Activated naive CD4-positive, alpha-beta T cell (primary cell): Measurements from ENCODE around the gene RMI2.
A peak's percentile ranks its signal among the peaks of the same experiment; 100 is the strongest.

Experiments used
- DNase-seq, 4 experiments: peaks; one replicate each; lab custom pipeline; 2025; lab: John Stamatoyannopoulos, UW

RMI2 gene

DNA sequence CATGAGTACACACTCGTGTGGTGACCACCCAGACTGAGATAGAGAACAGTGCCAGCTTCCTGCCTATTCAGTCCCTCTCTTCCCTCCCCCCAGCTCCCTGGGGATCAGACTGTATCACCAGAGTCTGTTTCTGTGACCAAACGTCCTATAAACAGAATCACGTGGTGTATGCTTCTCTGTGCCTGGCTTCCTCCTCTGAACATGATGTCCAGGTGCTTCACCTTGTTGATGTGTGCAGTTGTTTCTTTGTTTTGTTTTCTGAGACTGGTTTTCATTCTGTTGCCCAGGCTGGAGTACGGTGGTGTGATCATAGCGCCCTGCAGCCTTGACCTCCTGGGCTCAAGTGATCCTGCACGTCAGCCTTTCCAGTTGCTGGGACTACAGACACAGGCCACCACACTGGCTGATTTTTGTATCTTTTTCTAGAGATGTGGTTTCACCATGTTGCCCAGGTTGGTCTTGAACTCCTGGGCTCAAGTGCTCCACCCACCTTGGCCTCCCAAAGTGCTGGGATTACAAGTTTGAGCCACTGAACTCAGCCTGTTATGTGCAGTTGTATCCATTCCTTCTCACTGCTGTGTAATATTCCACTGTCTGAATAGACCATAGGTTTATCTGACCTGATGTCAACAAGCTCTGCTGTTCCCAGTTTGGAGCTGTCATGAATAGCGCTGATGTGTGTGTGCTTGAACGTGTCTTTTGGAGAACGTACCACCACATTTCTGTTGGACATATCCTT is 35.2 kb upstream of the RMI2 start:
- DNase-seq, result no peak

DNA sequence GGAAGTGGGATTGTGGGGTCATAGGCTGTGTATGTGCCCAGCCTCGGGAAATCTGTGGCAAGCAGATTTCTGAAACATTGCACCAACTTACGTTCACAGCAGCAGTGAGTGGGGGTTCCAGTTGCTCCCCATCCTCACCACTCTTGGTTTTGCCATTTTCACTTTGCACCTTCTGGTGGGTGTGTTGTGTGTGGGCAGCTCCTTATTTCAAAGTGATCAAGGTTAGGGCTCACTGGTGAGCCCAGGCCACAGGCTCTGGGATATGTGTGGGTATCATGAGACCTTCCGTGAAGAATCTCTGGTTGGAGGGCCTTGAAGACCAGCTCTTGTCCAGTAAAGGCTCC is 34.7 kb upstream of the RMI2 start:
- no peak for DNase-seq

DNA sequence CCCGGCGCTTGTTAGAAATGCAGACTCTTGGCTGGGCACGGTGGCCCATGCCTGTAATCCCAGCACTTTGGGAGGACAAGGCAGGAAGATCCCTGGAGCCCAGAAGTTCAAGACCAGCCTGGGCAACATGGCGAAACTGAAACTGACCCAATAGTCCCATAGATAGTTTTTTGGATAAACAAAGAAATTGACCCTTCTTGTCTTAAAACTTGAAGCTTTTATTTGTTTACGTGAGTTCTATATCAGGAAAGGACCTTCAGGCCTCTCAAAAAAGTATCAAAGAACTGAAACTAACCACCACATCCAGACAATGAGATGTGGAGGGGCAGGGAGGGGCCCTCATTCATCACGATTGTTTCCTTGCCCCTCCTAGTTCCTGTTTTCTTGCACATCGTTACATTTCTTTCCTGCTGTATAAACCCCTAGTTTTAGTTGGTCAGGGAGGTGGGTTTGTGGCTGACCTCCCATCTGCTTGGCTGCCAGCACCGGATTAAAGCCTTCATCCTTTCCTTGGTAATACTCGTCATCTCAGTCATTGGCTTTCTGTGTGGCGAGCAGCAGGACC is 34.2 kb upstream of the RMI2 start:
- peak in 1 of 4 experiments; percentile 21 for DNase-seq

DNA sequence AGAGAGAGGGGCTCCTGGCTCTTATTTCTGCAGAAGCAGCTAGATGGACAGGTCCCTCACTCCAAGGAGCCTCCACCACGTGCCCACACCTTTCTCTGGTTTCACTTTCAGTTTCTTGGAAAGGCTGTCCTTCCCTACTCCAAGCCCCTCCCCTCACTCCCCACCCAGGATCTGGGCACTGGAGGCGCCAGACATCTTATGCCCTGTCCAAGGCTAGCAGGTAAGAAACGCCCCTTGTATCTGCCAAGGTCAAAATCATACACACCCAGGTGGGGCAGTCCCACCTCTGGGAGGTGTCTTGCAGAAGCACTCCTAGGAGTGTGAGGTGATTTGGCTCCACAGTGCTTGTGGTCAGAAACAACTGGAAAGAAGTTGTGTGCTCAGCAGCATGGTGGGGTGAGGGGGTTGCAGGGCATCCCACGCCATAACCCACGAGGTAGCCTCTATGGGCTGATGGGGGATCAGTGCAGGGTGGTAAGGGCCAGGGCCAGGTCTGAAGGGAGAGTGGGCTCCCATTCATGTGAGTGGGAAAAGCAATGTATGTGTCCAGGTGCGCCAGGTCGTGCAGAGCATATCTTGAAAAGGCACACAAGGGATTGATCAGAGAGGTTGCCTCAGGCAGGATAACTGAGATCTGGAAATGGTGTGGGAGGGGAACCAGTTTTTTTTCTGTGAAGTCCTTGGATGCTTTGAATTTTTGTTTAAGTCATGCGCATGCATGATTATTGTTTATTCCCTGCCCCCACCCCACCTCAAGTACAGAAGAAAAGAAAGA is 32.4 kb upstream of the RMI2 start:
- no peak for DNase-seq

DNA sequence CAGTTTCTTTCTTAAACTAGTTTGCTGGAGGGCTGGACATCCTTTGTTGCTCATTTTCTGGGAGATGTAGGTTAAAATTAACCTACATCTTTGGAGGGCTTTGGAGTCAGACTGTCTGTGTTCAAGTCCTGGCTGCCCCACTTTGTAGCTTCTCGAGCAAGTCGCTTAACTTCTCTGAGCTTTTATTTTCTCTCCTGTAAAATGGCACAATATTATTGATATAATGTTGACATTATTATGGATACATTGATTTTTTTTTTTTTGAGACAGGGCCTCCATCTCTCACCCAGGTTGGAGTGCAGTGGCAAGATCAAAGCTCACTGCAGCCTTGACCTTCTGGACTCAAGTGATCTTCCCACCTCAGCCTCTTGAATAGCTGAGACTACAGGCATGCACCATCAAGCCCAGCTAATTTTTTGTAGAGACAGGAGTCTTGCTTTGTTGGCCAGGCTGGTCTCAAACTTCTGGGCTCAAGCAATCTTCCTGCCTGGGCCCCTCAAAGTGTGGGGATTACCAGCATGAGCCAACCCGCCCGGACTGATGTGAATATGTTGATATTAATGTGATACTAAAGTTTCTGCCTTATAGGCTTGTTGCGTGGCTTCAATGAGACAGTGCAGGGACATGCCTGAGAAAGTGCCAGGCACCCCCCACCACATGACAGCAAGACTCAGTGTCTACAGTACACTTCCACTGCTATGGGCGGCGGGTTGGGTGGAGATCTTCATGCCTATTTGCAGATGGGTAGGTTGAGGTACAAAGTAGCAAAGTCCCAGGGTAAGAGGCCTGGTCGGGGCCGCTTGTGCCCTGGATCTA is 31.6 kb upstream of the RMI2 start:
- DNase-seq, result no peak

DNA sequence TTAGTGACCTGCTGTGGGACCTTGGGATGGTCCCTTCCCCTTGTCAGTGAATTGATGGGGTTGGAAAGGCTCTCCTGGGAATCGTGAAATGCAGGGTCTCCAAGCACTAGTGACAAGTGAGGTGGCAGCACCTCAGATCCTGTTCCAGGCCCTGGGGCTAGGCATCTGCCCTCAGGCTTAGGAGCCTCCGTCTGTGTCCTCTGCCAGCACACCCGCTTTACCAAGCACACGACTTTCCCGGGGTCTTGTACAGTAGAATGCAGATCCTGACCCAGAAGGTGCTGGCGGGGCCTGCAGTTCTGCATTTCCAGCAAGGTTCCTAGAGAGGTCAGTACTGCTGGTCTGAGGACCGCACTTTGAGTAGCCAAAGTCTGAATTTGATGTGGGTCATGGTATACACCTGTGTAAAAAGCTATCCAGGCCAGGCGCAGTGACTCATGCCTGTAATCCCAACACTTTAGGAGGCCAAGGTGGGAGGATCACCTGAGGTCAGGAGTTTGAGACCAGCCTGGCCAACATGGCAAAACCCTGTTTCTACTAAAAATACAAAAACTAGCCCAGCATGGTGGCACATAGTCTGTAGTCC is 30.9 kb upstream of the RMI2 start:
- DNase-seq, result no peak

DNA sequence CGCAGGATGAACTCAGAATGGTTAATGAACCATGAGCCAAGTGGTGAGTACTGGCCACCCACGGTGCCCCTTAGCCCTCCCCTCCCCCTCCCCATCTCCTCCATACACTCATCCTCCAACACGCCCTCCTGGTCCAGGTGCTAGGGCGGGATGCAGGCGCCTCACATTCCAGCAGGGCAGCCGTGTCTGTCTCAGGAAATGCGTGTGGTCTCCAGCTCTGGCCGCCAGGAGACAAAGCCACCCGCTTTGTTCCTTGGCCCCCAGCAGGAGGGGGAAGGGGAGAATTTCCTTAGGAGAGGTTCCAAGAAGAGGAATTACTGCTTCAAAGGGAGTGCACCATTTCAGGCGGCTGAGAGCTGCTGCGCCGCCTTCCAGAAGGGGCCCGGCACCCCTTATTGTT is 29.7 kb upstream of the RMI2 start:
- DNase-seq, result no peak

DNA sequence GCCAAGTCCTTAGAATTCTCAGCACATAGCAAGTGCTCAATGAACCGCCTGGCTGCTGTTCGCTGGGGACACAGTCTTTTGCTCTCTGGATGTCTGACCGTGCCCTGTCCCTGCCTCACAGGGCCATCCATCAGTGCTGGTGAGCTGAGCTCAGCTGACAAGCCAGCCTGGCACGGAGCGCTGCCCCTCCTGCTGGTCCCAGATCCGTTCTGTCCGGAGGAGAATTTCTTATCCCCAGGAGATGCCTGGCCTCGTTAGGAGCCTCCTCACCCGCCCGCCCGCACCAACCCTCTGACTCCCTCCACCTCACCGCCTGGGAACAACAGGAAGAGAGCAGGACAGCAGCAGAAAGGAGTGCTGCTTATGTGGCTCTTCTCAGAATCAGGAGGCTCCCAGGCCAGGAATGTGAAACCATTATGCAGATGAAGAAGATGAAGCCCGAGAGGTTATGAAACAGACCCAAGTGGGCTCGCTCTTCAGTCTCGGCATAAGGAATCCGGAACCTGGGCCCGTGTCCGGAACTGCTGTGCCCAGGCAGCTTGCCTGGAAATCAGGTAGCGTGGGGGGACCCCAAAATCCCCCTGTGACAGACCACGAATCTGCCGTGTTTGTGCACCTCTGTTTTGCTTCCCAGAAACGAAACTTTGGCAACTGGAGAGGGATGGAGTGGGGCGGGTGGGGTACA is 28.8 kb upstream of the RMI2 start:
- DNase-seq, result no peak

DNA sequence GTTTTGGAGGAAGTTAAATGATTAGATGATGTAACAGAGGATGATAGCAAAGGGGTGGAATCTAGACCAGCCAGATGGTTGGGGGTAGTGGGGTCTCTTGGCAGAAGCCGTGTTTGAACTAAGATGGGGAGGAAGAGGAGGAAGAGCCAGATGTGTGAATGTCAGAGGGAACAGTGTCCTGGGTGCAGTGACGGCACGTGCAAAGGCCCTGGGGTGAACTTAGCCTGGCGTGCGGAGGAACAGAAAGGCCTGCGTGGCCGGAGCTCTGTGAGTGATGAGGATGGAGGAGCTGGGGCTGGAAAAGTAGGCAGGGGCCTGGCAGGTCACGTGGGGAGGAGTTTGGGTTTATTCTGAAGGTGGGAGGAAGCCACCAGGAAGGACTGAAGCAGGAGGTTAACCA is 26.4 kb upstream of the RMI2 start:
- DNase-seq, result no peak

DNA sequence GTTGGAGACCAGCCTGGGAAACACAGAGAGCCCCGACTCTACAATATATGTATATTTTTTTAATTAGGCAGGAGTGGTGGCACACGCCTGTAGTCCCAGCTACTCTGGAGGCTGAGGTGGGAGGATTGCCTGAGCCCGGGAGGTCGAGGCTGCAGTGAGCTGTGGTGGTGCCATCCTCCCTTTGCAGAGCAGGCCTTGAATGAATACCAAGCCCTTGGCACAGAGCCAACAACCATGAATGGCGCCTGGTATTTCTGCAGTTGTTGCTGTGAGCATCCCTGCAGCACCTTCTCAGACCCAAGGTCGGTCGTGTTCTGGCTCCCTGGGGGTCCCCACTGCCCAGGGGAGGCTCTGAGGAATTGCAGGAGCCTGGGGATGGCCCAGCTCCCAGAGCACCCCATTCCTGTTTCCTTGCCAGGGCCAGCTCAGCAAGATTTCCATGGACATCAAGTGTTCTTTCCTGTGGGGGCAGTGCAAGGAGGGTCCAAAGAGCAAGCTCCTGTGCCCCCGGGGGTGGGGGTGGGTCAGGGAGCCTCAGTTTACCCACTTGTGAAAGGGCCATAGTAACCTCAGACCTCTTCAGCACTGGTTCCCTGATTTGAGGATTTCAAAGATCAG is 25.6 kb upstream of the RMI2 start:
- no peak for DNase-seq

DNA sequence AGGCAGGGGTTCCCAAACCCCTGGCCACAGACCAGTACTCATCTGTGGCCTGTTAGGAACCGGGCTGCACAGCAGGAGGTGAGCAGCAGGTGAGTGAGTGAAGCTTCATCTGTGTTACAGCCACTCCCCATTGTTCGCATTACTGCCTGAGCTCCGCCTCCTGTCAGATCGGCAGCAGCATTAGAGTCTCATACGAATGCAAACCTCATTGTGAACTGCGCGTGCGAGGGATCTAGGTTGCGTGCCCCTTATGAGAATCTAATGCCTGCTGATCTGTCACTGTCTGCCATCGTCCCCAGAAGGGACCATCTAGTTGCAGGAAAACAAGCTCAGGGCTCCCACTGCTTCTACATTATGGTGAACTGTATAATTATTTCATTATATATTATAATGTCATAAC is 25.1 kb upstream of the RMI2 start:
- no peak for DNase-seq

DNA sequence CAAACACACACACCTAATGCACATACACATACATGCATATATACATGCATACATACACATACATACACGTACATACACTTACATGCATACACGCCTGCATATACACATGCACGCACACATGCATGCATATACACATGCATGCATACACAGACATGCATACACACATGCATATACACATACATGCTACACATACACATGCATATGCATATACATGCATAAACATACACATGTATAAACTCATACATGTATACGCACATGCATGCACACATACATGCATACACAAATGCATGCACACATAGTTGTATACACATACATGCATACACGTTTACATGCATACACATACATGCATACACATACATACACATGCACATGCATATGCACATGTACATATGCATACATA is 23.6 kb upstream of the RMI2 start:
- DNase-seq, result no peak

DNA sequence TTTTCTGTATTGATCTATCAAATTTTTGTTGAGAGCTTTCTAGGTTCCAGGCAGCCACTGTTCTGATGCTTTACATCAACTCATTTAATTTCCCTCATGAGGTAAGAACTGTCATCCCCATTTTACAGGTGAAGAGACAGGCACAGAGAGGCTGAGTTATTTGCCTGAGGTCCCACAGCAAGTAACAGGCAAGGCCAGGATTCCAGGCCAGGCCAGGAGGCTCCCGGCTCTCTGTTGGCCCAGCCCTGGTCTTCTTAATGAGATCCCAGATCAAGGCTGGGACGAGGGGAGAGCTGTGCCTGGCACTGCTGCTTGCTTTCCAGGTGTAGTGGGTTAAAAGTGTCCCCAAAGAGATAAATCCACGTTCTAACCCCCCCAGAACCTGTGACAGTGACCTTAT is 22.4 kb upstream of the RMI2 start:
- no peak for DNase-seq

DNA sequence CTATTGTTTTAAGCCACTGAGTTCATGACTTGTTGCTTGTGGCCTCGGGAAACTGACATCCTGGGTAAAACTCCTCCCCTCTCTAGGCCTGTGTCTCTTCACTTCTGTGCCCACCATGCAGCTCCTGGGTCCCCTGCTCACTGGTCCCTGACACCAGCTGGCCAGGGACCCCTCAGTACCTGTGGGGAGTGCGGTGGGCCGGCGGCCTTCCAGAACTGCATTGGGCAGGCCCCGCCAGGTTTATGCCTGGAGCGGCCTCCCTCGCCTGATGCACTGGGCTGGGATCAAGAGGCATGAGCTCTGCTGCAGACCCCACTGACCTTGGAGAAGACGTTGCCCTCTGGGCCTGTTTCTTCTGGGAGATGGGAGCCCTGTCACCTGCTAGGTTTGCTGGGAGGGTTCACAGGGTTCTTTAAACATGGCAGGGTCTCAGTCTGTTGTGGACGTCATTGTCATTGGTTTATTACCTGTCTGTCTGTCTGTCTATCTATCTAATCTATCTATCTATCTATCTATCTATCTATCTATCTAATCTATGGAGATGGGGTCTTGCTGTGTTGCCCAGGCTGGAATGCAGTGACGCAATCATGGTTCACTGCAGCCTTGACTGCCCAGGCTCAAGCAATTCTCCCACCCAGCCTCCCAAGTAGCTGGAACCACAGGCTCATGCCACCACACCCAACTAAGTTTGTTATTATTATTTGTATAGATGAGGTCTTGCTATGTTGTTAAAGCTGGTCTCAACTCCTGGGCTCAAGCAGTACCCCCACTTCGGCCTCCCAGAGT is 21.5 kb upstream of the RMI2 start:
- DNase-seq, result no peak

DNA sequence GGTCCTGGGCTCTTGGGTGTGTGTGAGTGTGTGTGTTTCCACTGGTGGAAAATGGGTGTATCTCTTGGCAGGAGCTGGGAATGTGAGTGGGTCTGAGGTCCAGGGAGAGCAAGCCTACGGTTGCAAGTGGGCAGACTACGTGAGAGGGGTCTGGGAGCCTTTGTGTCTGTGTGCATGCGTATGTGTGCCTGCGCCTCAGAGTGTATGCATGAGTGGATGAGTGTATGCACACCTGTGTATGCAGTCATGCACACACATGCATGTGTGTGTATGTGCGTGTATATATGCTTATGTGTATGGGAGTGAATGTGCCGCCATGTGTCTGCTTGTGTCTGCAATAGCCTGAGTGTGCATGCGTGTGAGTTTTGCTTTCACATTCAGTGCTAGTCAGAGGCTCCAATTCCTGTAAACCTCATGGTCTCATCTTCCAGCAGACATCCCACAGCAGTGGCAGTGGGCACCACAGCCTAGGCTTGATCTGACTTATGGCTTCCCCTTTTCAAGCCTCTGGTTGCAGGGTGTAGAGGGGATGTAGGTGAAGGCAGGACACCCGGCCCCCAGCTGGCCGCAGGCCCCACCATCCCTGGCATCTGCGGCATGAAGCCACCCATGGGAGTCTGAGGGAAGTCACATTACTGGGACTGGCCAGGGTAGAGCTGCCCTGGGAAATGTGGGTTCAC is 19.7 kb upstream of the RMI2 start:
- DNase-seq, result no peak

DNA sequence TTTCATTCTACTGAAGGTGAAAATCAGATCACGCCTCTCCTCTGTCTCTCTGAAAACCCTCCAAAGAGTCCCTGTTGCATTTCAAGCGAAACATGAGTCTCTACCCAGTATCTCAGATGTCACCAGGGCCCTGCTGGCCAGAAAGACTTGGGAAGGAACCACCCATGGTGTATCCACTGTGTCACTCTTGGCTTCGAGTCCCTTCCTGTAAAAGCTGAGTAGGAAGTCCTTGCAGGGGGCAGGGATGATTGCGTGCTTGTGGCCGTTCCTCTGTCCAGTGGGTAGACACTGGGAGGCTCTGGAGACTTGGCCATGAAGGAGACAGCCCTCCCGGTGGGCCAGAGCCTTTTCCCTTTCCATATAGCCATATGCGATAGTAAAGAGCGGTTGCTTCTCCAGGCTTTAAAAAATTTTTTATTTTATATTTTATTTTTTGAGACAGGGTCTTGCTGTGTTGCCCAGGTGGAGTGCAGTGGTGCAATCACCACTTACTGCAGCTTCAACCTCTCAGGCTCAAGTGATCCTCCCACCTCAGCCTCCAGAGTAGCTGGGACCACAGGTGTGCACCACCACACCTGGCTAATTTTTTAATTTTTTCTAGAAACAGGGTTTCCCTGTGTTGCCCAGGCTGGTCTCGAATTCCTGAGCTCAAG is 19.0 kb upstream of the RMI2 start:
- DNase-seq, result no peak

DNA sequence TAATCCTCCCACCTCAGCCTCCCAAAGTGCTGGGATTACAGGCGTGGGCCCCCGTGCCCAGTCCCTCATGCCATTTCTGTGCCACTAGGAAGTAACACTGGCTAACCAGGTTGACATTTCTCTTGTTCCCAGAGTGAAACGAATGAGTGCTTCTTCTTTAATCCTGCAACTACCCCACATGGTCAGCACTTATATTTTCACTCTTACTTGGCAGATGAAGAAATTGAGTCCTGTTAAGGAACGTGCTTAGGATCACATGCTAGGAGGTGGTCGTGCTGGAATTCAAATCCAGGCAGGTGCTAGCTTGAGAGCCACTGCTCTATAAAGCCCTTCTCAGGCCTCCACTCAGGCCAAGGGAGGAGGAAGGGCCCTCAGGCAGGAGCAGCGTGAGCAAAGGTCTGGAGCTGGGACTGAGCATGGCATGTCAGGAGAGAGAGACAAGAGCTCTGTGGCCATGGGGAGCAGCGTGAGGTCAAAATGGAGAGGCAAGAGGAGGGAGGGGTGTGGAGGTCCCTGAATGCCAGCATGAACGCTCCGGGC is 18.5 kb upstream of the RMI2 start:
- DNase-seq, result no peak

DNA sequence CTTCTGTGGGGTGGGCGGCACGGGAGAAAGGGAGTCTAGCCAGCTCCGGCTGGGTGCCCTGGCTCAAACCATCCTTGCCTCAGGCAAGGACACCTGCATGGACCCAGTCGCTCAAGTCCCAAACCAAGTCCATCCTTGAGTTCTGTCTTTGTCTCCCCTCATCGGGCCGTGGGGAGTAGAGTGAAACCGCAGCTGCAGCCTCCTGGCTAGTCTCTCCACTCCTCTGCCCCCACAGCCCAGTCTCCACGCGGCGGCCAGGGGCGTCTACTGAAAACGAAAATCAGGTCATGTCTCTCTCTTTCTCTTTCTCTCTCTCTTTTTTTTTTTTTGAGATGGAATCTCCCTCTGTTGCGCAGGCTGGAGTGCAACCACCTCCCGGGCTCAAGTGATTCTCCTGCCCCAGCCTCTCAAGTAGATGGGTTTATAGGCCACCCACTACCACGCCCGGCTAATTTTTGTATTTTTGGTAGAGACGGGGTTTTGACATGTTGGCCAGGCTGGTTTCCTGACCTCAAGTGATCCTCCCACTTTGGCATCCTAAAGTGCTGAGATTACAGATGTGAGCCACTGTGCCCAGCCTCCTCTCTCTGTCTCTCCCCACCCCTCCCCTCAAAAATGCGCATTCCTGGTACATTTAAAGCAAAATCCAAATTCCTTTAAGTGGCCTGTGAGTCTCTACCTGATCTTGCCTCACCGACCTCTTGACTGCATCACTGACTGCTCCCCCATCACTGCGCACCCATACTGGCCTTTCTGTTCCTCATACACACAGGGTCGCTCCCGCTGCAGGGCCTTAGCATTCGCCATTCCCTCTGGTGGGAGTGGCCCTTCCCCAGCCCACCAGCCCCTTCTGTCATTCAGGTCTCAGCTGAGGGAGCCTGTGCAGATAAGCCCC is 17.7 kb upstream of the RMI2 start:
- no peak for DNase-seq
